22Rv1 (cell line): Measurements from ENCODE around the gene TSEN34.

Experiments
- H3K27ac ChIP-seq: fragments of 450-650 bp; 2 replicates; pipeline ENCODE4 v1.5.1; 2017
- ZFX ChIP-seq: fragments of 450-650 bp; IDR thresholded peaks from 2 replicates; pipeline ENCODE4 v1.6.1; 2017; ENCODE audit warnings: antibody characterized with exemption, borderline replicate concordance
- TF ChIP-seq, protein P1 (sequence below): fragments of 450-650 bp; IDR thresholded peaks from 2 replicates; pipeline ENCODE4 v1.5.1; 2017; ENCODE audit warnings: mild to moderate bottlenecking

TSEN34 gene

DNA sequence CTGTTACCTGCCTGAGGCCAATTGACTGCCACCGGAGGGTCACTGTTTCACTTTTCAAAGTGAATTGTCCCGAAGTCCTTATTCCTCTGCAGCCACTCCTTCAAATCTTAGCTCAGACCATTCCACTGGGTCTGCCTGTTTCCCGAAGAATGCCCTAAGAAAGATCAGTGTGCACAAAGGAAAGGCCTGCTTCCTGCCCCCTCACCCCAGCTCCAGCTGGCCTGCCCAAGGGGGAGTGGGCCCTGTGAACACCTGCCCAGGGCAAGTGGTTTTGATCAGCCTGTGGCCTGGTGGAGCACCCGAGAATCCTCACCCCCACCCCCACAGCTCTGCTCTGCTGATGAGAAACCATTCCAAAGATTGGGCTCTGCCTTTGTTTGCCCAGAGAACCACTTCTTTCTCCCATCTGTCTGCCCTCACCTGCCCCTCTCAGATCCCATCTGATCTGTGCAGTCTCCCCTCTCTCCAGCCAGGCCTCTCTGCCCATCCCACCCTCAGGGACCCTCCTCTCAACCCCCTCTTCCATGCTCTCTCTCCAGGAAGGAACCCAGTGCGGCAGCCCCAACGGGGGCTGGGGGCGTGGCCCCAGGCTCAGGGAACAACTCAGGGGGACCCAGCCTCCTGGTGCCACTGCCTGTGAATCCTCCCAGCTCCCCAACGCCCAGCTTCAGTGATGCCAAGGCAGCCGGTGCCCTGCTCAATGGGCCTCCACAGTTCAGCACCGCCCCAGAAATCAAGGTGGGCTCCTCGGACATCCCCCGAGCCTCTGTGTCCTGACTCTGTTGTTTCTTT lies 41.9 kb upstream of the TSEN34 start:
- H3K27ac ChIP-seq = no peak overlapping the region
- no peak for TF ChIP-seq ZFX
- TF ChIP-seq, protein P1, sequence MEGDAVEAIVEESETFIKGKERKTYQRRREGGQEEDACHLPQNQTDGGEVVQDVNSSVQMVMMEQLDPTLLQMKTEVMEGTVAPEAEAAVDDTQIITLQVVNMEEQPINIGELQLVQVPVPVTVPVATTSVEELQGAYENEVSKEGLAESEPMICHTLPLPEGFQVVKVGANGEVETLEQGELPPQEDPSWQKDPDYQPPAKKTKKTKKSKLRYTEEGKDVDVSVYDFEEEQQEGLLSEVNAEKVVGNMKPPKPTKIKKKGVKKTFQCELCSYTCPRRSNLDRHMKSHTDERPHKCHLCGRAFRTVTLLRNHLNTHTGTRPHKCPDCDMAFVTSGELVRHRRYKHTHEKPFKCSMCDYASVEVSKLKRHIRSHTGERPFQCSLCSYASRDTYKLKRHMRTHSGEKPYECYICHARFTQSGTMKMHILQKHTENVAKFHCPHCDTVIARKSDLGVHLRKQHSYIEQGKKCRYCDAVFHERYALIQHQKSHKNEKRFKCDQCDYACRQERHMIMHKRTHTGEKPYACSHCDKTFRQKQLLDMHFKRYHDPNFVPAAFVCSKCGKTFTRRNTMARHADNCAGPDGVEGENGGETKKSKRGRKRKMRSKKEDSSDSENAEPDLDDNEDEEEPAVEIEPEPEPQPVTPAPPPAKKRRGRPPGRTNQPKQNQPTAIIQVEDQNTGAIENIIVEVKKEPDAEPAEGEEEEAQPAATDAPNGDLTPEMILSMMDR = no peak

DNA sequence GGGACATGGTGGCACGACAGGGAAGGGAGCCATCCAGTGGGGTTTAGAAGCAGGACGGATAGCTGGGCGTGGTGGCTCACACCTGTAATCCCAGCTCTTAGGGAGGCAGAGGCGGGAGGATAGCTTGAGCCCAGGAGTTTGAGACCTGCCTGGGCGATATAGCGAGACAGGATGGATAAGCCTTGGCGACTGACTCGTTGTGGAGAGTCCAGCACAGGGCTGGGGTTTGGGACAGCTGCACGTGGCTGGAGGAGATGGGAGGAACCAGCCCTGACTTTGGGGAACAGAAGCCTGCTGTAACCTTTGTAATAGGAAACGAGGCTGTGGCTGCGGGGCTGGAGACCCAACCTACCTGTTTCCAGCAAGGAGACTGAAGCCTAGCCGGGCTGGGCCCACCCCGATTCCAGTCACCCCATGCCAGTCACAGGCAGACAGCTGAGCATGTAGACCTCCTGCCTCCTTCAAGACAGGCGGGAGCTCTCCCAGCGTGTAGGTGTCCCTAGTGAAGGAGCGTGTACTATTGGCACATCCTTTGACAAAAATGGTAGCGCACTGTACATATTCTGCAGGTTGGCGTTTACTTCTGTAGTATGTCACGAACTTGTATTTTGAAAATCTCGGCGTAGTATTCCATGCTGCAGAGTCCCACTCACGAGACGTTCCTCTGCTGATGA lies 39.6 kb upstream of the TSEN34 start:
- no peak for TF ChIP-seq ZFX
- TF ChIP-seq, protein P1 = no peak
- H3K27ac ChIP-seq = no peak overlapping the region

DNA sequence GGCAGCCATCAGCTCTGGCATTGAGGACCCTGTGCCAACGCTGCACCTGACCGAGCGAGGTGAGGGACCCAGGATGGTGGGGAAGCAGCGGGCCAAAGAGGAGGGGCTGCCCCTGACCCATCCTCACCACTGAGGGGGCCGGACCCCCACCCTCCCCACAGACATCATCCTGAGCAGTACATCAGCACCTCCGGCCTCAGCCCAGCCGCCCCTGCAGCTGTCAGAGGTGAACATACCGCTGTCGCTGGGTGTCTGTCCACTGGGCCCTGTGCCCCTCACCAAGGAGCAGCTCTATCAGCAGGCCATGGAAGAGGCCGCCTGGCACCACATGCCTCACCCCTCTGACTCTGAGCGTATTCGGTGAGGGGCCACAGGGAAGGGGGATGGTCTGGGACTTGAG lies 38.8 kb upstream of the TSEN34 start:
- TF ChIP-seq, protein P1 = no peak
- TF ChIP-seq ZFX = no peak

DNA sequence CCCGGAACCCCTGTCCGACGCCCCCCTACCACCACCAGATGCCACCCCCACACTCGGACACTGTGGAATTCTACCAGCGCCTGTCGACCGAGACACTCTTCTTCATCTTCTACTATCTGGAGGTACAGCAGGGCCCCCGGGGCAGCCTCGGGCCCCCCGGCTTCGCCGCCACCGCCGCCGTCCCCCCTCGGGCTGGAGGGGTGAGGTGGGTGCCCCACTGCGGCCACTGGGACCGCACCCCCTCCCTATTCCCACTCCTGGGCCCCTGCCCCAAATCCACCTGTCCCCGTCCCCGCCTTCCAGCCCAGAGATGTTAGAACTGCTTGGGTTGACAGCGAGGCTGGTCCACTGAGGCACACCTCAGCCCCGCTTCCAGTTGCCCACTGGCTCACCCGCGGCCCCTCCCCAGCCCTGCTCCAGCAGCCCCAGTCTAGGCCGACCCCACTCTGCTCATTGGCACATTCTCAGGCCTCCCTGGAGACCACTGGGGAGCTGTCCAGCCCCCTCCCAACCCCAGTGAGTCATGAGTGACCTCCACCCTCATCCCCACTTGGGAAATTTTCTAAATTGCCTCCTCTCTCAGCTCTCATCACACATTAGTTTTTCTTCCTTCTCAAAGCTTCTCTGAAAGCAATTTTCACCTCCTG lies 38.1 kb upstream of the TSEN34 start:
- peak overlapping the region; percentile 31; the same call in 1 of the 2 replicates for H3K27ac ChIP-seq
- no peak for TF ChIP-seq ZFX
- TF ChIP-seq, protein P1 = no peak

More for the DNA sequence above, 38.8 kb upstream of the TSEN34 start:
- no peak overlapping the region for H3K27ac ChIP-seq

DNA sequence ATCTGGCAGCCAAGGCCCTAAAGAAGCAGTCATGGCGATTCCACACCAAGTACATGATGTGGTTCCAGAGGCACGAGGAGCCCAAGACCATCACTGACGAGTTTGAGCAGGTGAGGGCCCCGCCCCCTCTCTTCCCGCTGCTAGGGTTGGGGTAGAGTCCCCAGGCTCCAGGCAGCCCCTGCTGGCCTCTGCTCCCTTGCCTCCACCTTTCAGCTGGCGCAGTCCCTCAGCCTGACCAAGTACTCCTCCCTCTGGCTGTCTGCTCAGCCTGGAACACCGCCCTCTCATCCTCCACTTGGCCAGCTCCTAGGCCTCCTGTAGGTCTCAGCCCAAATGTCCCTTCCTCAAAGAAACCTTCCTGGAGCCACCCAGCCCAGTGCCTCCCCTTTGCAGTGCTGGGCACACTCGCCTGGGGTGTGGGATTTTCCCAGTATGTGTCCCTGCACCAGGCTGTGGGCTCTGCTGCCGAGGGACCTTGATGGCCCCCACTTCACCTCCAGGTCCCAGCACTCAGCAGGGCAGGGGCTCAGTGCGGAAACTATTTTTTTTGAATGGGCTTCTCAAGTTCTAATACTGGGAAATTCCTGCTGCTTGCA lies 37.3 kb upstream of the TSEN34 start:
- peak overlapping the region; percentile 31; the same call in 1 of the 2 replicates for H3K27ac ChIP-seq
- TF ChIP-seq, protein P1 = no peak

DNA sequence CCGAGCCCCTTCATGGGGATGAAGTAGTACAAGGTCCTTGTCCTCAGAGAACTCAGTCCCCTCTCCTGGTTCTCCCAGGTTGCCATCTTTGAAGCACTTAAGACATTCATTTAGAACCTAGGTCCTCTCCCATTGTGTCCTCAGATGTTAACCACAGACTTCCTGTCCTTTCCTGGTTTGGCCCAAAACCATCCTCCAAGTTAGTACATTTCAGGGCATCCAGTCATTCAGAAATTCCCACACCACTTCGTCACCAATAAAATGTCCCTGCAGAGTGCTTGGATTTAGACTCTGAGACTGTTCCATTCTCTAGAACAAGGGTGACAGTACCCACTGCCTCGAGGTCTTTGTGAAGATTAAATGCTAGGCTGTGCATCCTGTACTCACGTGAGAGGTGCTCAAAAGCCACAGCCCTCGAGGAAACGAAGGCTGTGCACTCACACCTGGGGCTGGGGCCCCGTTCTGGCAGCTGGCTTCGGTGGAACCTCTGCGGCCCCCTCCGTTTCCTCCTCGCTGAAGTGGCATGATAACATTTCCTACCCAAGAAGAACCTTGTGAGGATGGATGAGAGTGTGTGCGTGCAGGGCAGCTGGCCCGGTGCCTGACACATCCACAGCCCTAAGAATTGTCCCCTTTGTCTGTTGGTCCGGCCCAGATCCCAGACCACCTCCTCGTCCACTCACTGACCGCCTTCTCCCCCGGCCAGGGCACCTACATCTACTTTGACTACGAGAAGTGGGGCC lies 36.3 kb upstream of the TSEN34 start:
- H3K27ac ChIP-seq = peak overlapping the region; percentile 31; the same call in 1 of the 2 replicates
- TF ChIP-seq ZFX = no peak
- TF ChIP-seq, protein P1 = no peak
